ENCODE data around the gene NOL9.
"Not testable (repeated sequence)": the region's sequence is repeated elsewhere in the genome, so short reads cannot be mapped to it uniquely, and the experiment has no call there.

The NOL9 gene

DNA sequence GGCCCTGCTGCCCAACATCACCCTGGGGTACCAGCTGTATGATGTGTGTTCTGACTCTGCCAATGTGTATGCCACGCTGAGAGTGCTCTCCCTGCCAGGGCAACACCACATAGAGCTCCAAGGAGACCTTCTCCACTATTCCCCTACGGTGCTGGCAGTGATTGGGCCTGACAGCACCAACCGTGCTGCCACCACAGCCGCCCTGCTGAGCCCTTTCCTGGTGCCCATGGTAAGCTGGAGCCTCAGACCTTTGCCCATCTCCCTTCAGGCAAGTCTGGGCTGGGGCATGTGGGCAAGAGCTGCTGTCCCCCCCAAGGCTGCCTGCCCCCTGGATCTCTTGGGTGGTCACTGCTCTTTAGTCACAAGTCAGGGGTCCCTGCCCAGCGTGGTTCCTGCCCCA, 16.7 kb upstream of the NOL9 start:
- no peak for DNase-seq

DNA sequence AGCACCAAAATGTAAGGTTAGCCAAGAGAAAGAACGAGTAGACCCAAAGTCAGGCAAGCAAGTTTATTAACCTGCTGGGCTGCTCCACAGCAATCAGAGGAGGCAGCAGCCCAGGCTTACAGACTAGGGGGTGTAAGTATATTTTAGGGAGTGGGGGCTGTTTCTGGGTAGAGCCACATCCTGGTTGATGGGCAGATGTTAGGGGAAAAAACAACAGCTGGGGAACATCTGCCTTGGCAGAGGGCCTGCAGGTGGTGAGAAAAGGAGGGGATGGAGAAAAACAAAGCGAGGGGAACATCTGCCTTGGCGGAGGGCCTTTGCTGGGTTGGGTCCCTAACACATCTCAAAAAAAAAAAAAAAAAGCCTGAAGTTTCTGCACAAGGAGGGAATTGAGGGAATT, 15.8 kb upstream of the NOL9 start:
- no peak for DNase-seq

DNA sequence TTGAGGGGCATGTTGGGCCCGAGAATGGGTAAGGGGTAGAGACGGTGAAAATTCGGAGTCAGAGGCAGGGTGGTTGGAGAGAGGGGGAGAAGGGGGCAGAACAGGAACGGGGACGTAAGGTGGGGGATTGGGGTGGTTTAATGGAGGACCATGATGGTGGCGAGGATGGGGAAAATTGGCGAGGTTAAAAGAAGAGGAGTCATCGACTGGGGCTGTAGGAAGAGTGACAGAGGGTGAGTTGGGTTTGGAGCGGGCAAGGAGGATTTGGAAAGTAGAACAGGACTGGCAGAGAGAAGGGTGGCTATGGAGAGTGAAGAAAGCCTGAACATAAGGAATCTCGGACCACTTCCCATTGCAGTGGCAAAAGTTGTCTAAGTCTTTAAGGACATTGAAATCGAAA, 14.7 kb upstream of the NOL9 start:
- DNase-seq: no peak

DNA sequence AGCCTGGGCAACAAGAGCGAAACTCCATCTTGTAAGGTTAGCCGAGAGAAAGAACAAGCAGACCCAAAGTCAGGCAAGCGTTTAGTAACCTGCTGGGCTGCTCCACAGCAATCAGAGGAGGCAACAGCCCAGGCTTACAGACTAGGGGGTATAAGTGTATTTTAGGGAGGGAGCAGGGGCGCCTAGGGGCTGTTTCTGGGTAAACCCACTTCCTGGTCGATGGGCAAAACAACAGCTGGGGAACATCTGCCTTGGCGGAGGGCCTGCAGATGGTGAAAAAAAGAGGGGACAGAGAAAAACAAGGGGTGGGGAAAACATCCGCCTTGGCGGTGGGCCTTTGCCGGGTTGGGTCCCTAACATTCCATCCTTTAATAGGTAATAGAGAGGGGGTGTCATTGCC, 6.0 kb upstream of the NOL9 start:
- DNase-seq: no peak

DNA sequence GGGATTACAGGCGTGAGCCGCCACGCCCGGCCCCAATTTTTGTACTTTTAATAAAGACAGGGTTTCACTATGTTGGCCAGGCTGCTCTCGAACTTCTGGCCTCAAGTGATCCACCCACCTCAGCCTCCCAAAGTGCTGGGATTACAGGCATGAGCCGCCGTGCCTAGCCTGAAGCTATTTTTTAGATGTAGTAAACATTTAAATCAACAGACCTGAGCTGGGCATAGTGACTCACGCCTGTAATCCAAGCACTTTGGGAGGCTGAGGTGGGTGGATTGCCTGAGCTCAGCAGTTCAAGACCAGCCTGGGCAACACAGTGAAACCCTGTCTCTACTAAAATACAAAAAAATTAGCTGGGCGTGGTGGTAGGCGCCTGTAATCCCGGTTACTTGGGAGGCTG, 4.8 kb upstream of the NOL9 start:
- DNase-seq: not testable (repeated sequence)

DNA sequence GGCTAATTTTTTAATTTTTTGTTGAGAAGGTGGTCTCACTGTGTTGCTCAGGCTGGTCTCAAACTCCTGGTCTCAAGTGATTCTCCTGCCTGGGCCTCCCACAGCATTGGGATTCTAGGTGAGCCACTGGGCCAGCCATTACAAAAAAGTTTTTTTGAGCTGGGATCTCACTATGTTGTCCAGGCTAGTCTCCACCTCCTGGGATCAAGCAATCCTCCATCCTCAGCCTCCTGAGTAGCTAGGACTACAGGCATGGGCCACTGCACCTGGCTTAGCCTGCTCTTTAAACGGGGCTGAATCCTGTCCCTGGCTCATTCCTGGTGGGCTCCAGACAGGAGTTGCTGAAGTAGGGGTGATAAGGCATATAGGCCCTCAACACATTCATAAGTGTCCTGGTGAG, 3.3 kb upstream of the NOL9 start:
- DNase-seq: no peak

DNA sequence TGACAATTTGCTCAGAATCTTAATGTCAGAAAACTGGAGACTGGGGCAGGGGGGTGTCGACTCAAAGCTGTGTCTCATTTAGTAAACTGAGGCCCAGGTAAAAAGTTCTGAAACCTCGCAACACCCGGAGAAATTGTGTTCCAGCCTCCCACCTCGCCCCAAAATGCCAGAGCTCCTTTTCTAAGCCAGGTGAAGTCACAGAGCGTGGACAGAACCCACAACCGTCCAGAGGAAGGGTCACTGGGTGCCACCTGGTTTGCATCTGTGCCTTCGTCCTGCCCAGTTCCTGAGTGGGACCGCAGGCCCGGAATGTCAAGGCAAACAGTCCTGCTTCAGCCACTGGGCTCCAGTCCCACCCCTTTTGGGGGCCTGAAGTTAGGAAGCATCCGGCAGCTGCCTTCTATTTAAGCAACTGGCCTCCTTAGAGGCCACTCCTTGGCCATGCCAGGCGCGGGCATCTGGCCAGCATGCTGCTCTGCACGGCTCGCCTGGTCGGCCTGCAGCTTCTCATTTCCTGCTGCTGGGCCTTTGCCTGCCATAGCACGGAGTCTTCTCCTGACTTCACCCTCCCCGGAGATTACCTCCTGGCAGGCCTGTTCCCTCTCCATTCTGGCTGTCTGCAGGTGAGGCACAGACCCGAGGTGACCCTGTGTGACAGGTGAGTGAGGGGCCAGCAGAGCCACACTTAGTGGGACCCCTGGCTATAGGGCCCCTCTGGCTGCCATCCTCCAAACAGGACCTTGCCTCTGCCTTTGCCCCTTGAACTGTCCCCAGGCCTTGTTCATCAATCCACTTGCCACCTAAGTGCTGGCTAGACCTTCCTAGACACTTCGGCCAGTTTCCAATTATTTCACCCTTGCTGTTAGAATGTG, 830 bp upstream of the NOL9 start, which contains the start of gene TAS1R1:
TSS of gene TAS1R1 (plus strand) at position 401 of the 872 bp plus-strand sequence. CDS start at position 468, 67 bp downstream.
- DNase-seq: peak; percentile 53

DNA sequence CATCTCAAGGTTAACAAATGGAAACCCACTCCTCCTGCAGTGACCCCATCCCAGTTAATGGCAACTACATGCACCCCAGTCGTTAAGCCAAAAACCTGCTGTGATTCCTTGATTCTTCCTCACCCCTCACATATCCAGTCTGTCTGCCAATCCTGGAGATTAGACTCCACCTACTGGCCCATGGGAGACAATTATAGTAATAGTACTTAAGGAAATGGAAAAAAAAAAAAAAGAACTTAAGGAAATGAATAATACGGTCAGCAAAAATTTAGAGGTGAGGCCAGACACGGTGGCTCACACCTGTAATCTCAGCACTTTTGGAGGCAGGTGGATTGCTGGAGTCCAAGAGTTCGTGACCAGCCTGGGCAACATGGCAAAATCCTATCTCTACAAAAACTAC, 7.0 kb downstream of the NOL9 start:
- DNase-seq: no peak

DNA sequence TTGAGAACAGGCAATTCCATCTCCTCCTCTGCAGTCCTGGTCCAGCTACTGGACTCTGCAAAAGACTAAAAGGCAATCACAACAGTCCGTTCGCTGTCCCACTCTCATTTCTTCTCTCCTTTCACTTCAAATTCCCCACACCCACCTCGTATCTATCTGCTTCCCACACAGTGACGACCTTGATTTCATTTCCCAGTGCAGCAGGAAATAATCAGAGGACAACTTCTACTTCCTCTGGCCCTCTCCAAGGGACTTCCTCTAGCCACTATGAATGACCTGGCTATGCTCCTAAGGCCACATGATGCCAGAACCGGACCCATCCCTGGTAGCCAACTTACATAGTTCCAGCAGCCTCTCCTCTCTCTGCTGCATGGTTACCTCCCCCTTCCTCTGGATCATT, 8.0 kb downstream of the NOL9 start:
- no peak for DNase-seq

DNA sequence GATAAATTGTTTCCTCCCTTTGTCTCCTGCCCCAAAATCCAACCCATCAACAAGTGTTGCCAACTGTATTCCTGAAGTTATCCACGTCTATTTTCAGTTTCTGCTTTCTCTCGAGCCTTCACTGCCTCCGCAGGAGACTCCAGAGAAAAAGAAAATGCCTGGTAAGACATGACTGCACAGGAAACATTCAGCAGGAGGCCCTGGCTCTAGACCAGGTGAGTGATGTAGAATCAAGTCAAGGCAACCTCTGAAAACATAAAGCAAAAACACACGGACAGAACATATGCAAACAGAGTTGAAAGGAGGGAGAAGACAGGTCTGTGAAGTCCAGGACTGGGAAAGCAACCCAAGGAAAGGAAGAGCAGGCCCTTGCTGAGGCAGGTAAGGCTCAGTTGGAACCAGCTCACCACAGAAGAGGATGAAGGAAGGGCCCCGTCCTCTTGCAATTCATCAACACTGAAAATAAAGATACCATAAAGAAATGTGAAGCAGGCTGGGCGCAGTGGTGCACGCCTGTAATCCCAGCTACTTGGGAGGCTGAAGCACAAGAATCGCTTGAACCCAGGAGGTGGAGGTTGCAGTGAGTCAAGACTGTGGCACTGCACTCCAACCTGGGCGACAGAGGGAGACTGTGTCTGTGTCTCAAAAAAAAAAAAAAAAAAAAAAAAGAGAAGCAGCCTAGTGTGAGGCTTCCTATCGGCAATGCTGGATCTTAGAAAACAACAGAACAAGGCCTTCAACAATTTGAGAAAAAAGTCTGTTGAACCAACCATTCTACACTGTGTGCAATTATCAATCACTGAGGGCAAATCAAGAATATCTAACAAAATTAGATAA, 8.8 kb downstream of the NOL9 start:
- DNase-seq: no peak

DNA sequence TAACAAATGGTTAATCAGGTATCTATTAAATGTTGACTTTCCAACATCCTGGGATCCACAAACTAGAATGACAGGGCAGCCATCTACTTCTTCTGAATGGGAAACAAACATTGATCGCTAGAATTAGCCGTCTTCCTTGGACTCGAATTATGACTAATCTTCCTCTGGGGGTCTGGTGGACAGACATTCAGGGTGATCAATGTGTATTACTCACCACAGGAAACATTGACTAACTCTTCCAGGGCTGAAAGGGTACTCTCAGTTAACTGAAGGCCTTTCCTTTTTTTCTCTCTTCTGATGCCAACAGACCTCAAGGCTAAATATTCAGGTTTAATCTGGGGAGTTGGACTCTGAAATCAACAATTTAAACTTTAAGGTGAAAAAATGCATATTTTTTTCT, 9.5 kb downstream of the NOL9 start:
- no peak for DNase-seq

DNA sequence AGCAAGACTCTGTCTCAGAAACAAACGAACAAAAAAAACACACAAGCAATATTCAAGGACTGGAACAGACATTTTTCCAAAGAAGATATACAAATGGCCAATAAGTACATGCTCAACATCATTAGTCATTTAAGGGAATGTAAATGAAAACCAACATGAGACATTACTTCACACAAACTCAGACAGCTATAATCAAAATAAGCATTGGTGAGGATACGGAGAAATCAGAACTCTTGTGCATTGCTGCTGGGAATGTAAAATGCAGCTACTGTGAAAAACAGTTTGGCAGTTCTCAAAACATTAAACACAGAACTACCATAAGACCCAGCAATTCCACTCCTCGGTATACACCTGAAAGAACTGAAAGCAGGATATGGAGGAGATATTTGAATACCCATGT, 15.4 kb downstream of the NOL9 start:
- DNase-seq: no peak

DNA sequence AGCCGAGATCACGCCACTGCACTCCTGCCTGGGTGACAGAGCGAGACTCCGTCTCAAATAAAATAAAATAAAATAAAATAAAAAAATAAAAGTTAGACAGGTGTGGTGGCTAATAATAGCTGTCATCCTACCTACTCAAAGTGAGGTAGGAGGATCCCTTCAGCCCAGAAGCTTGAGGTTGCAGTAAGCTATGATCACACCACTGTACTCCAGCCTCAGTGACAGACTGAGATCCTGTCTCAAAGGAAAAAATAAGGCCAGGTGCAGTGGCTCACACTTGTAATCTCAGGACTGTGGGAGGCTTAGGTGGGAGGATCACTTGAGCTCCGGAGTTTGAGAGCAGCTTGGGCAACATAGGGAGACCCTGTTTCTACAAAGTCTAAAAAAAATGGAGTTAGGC, 18.0 kb downstream of the NOL9 start:
- DNase-seq: no peak

DNA sequence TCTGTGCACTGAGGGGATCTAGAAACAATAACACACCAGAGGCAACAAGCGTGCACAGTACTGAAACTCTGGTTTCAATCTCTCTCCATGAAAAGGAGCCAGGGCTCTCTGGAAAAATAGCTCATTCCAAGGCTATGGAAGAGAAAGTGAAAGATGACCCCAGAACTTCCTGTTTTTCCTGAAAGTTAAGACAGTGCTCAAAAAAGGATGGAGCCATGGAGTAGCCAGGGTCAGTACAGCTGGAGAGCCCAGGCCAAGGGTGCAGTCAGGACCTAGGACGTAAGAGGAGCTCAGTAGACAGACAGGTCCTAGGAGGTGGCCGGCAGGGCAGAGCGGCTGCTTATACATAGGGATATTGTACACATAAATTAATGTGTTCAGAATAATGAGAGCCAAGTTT, 19.1 kb downstream of the NOL9 start:
- no peak for DNase-seq

DNA sequence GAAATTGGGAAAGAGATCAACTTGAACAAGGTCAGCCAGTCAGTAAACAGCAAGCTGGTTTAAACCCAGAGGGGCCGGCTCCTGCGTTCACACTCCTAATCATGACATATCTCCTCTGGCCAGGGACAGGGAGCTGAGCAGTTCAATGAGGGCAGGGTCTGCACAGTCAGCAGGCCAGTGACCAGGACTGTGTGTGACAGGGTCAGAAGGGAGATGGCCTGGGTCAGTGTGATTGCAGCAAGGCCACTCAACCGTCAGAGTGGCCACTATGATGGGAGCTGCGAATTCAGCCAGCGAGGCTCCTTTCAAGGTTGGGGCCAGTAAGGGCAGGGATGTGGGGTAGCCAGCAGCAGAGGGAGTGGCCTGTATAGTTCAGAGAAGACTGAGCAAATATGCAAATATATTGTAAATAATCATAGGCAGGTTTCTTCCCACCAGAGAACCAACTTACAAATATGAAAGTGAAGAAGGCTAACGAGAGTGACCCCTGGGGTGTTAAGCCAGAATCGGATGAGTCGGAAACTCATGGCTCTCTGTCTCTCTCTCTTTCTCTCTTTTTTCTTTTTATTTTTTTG, 20.0 kb downstream of the NOL9 start:
- no peak for DNase-seq

DNA sequence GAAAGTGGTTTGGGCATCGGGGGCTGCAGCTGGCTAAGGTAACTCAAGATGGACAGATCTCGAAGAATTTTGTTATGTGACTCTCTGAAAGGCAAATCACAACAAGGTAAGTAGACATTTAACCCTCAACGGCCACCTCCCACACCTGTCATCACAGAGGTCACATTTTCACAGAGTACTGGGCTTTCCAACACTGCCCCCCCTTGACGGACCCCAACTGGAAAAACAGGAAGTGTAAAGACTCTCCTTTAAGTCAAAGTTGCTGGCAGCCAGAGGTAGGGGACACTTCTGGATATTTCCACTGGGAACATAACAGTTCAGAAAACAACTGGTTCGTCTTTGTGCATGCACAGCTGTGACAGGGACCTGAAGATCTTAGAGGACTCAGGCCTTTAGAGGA, 22.3 kb downstream of the NOL9 start:
- no peak for DNase-seq

DNA sequence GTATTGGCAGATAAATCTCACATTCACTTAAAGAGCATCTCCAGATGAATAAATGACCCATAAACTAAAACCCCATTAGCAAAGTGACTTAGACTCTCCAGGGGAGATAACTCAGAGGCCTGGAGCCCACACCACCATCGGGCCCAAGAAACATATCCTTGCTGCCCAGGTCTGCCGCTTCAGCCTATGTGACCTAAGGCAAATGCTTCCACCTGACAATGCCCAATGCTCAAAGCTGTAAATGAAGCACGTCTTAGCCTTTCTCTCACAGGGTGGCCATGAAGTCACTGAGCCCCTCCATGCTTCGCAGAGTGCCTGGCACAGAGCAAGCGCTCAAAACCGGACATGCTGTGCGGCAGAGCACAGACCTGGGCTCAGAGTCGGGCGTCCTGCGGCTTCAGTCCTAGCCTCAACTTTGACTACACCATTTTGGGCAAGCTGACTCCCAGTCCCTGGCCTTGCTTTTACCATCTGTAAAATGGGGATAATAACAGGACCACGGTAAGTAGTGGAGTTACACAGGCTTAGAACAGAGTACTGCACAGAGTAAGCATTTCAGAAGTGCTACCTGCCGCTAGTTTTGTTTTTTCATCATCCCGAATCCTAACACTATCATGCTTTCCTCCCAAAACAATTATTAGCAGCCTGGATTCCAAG, 23.7 kb downstream of the NOL9 start:
- no peak for DNase-seq

DNA sequence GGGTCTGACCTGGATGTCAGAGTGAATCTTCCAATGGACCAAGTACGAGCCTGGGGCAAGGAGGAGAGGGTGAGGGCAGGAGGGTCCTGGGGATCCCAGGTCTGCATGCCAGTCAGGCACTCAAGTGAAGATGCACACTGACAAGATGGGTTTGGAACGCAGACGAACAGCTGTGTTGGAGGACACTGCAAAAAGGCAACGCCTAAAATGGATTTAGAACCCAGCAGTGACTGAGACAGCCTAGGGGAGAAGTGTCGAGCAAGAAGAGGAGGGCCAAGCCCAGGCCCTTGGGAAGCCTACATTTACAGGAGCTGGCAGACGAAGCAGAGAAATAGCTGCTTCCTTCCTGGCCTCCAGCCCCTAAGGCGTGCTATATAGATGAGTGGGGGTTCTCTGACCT, 25.8 kb downstream of the NOL9 start:
- no peak for DNase-seq

DNA sequence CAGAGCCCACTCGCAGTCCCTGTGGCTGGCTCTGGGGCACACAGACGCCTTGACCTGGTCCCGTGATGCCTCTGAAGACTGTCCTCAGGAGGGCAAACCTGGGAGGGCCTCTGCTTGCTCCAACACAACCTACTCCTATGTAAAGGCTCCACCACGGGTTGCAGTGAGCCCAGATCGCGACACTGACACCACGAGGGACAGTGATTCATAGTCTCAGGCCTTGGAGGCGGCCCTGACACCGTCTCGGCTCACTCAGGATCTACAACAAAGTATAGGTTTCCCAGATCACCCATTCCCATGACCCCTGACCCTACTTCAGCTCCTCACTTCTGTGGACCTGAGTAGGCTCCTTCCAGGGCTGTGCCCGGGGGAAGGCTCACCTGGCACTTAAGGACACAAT, 28.0 kb downstream of the NOL9 start:
- no peak for DNase-seq

DNA sequence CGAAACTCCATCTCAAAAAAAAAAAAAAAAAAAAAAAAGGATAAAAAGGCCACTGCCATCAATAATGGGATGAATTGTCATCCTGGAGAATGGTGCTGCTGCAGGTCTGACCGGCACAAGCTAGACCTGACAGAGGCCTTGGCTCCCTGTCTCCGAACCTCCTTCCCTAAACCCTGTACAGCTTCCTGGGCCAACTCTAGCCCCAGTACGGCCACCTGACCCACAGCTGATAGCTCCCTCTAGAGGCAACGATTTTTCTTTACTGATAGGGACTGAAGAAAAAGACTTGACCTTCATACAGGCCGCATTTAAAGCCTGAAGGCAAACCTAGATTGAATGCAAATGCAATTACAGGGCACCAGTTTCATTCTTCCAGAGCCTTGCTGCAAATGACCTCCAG, 30.7 kb downstream of the NOL9 start:
- DNase-seq: no peak

DNA sequence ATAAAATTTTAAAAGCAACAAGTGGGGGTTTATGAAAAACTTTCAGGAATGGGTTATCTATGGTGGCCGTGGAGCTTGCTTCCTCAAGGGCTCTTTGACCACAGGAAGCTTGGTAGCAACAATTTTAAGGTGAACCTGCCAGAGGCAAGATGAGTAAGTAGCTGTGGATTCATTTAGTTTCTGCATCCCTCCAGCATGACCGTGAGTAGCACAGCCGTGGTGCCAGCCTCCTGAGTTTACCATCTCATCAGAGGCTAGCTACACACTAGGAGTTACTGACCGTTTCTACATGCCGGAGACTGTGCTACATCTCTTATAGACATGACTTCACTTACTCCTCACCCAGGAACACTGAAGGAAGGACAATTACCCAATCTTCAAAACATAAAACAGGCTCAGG, 32.8 kb downstream of the NOL9 start:
- DNase-seq: no peak

DNA sequence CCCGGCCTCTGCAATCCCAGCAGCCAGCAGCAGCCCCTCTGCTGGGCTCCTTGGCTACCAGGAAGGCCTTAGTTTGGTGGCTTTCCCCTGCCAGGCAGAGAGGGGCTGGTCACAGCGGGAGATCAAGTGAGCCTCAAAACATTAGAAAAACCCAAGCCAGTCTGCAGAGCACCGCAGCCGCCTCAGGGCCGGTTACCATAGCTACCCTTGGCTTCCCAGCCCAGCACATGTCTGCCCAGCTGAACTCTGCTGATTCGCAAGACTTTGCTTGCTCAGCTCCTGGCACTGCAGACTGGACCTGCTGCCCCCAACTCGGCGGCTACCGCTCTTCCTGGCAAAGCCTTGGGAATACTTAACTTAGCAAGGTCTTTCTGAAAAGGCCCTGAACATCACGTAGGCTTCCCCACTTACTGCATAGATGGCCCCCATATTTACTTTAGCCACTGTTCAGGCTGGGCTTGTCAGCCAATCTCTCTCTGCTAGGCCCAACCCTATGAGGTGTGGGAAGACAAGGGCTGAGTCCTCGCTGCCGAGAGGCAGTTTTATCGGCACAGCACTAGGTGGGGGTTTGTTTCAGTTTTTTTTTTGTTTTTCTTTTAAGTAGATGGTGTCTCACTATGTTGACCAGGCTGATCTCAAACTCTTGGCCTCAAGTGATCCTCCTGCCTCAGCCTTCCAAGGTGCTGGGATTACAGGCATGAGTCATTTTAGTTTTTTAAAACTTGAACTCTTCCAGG, 34.2 kb downstream of the NOL9 start:
- DNase-seq: no peak

DNA sequence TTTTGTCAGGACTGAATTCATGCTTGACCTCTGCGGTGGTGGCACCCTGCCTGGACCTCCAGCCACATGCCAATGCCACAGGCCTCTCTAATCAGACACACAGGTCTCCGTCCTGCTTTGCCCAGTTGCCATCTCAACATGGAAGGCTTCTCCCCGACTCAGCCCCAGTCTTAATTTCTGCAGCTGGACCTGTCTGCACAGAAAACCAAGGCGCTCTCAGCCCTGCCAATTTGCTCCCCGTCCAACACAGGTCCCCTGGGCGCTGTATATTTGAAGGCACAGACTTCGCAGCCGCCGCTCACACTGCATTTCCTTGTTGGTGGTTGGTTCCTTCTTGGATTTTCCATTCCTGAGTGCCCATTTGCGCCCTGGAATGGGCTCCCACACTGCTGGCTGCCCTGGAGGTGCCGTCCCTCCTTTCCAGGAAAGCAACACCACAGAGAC, 34.8 kb downstream of the NOL9 start:
- no peak for DNase-seq

Measured in activated CD8-positive, alpha-beta memory T cell treated with anti-CD3 and anti-CD28 coated beads, Interleukin-2, amount 50 U/mL, for 48 hours (primary cell).